ENCODE measurements around the gene RPGRIP1. TPM values are rescaled to one million over a fixed set of nuclear protein-coding genes. Genes with fewer than 3 reads are reported as not detected.
A peak's percentile ranks its signal among the peaks of the same experiment; 100 is the strongest.

The RPGRIP1 gene
- total RNA-seq, 1 donor from 2014 or later, result not detected

GRCh38 chr14:21244544-21244943 is 35.3 kb upstream of the RPGRIP1 start:
- peaks cover 1% of the 10 kb centered on the region for H3K27me3 Mint-ChIP-seq (ENCODE audit: unreplicated experiment)
- H3K27ac Mint-ChIP-seq (ENCODE audit: unreplicated experiment), result no peak overlapping the region
- no peak for TF ChIP-seq CTCF (IDR thresholded peaks at IDR 0.05; ENCODE audit: partially characterized antibody, unreplicated experiment)
- peaks cover 2% of the 10 kb centered on the region for H3K4me1 Mint-ChIP-seq (ENCODE audit: low read depth, unreplicated experiment)
- peak overlapping the region; percentile 22 for H3K4me3 Mint-ChIP-seq (ENCODE audit: unreplicated experiment)
- H3K36me3 Mint-ChIP-seq (ENCODE audit: unreplicated experiment), result no peaks in the 10 kb centered on the region
- no peak for DNase-seq
- H3K9me3 Mint-ChIP-seq (ENCODE audit: unreplicated experiment), result peaks cover 1% of the 10 kb centered on the region

GRCh38 chr14:21245813-21246212 is 34.1 kb upstream of the RPGRIP1 start:
- peaks cover 1% of the 10 kb centered on the region for H3K9me3 Mint-ChIP-seq (ENCODE audit: unreplicated experiment)
- H3K27ac Mint-ChIP-seq (ENCODE audit: unreplicated experiment), result no peak overlapping the region
- H3K27me3 Mint-ChIP-seq (ENCODE audit: unreplicated experiment), result peaks cover 3% of the 10 kb centered on the region
- H3K4me1 Mint-ChIP-seq (ENCODE audit: low read depth, unreplicated experiment), result peaks cover 2% of the 10 kb centered on the region
- H3K4me3 Mint-ChIP-seq (ENCODE audit: unreplicated experiment), result no peak overlapping the region
- no peak for DNase-seq
- no peak for TF ChIP-seq CTCF (IDR thresholded peaks at IDR 0.05; ENCODE audit: partially characterized antibody, unreplicated experiment)
- H3K36me3 Mint-ChIP-seq (ENCODE audit: unreplicated experiment), result no peaks in the 10 kb centered on the region

- TF ChIP-seq CTCF (IDR thresholded peaks at IDR 0.05; ENCODE audit: partially characterized antibody, unreplicated experiment), result no peak
- H3K4me1 Mint-ChIP-seq (ENCODE audit: low read depth, unreplicated experiment), result peaks cover 2% of the 10 kb centered on the region
- H3K9me3 Mint-ChIP-seq (ENCODE audit: unreplicated experiment), result peaks cover 1% of the 10 kb centered on the region
- H3K27me3 Mint-ChIP-seq (ENCODE audit: unreplicated experiment), result peaks cover 3% of the 10 kb centered on the region
- H3K27ac Mint-ChIP-seq (ENCODE audit: unreplicated experiment), result no peak overlapping the region
- no peak overlapping the region for H3K4me3 Mint-ChIP-seq (ENCODE audit: unreplicated experiment)
- no peak for DNase-seq
- H3K36me3 Mint-ChIP-seq (ENCODE audit: unreplicated experiment), result no peaks in the 10 kb centered on the region
Measured at GRCh38 chr14:21248338-21248737, 31.5 kb upstream of the RPGRIP1 start.

GRCh38 chr14:21248739-21249411 is 31.0 kb upstream of the RPGRIP1 start:
- Mint-ChIP-seq H3K27me3 (ENCODE audit: unreplicated experiment) (peaks cover 3% of the 10 kb centered on the region), H3K4me3 (ENCODE audit: unreplicated experiment) (no peak overlapping the region), H3K4me1 (ENCODE audit: low read depth, unreplicated experiment) (peaks cover 2% of the 10 kb centered on the region), H3K27ac (ENCODE audit: unreplicated experiment) (peak overlapping the region; percentile 28), H3K36me3 (ENCODE audit: unreplicated experiment) (no peaks in the 10 kb centered on the region), H3K9me3 (ENCODE audit: unreplicated experiment) (peaks cover 1% of the 10 kb centered on the region)
- no peak for DNase-seq
- TF ChIP-seq CTCF (IDR thresholded peaks at IDR 0.05; ENCODE audit: partially characterized antibody, unreplicated experiment), result no peak

GRCh38 chr14:21251215-21251614 is 28.7 kb upstream of the RPGRIP1 start:
- H3K9me3 Mint-ChIP-seq (ENCODE audit: unreplicated experiment), result no peaks in the 10 kb centered on the region
- no peak overlapping the region for H3K4me3 Mint-ChIP-seq (ENCODE audit: unreplicated experiment)
- no peaks in the 10 kb centered on the region for H3K36me3 Mint-ChIP-seq (ENCODE audit: unreplicated experiment)
- peaks cover 7% of the 10 kb centered on the region for H3K4me1 Mint-ChIP-seq (ENCODE audit: low read depth, unreplicated experiment)
- DNase-seq, result no peak
- peaks cover 3% of the 10 kb centered on the region for H3K27me3 Mint-ChIP-seq (ENCODE audit: unreplicated experiment)
- no peak overlapping the region for H3K27ac Mint-ChIP-seq (ENCODE audit: unreplicated experiment)
- no peak for TF ChIP-seq CTCF (IDR thresholded peaks at IDR 0.05; ENCODE audit: partially characterized antibody, unreplicated experiment)

Measured in glutamatergic neuron (in vitro differentiated cells).